ENCODE results near the gene CCDC85C.

The CCDC85C gene

GRCh38 chr14:99611646-99612045, 7.6 kb upstream of the CCDC85C start:
- Histone ChIP-seq H3K9me3 (ENCODE audit: control insufficient read depth, low read length) (no peaks in the 10 kb centered on the region), H3K27me3 (ENCODE audit: control insufficient read depth, insufficient read depth, low read length) (no peaks in the 10 kb centered on the region), H3K36me3 (ENCODE audit: control insufficient read depth, insufficient read depth, low read length) (no peaks in the 10 kb centered on the region), H3K4me3 (ENCODE audit: low read length) (no peak overlapping the region), H3K9ac (ENCODE audit: low read length) (no peak overlapping the region), H3K4me1 (ENCODE audit: control insufficient read depth, insufficient read depth, low read length) (peaks cover 23% of the 10 kb centered on the region)

DNA sequence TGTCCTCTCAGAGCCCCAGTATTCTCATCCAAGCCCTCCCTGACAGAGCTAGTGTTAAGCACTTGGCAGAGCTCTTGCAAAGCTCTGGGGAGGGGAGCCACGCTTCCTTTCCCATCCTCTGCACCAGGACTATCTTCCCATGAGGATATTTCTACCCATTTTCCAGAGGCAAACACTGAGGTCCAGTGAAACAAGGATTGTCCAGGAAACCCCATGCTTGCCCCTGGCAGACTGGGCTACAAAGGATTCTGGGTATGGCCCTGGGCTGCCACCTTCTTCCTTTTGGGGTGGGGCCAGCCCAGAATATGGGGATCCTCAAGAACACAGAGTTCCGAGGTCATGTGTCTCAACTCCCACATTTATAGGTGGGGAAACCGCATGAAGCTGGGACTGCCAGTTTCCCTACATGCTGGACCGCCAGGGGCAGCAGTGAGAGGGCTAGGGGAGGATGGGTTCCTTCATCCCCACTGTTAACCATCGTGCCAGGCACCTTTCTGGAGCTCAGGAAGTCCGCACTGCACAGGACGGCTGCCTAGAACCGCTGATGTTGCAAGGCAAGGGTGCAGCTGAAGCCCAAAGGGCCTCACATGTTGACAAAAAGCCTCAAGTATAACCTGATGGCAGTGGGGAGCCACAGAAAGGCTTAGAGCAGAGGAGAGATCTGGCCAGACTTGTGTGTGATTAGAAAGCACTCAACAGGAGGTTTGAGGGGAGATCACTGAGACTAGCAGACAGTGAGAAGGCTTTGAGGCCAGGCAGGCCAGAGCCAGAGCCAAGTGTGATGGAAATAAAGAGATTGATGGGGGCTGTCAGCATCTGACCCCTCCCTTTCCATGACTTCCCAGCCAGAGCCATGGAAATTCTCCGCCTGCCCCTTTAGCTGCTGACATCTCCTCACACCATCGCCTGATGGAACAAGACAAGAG, 5.5 kb upstream of the CCDC85C start:
- Histone ChIP-seq H3K4me3 (ENCODE audit: low read length) (no peak overlapping the region), H3K9ac (ENCODE audit: low read length) (no peak overlapping the region)

GRCh38 chr14:99608591-99608990, 4.6 kb upstream of the CCDC85C start:
- no peak overlapping the region for H3K4me3 ChIP-seq (ENCODE audit: low read length)
- H3K4me1 ChIP-seq (ENCODE audit: control insufficient read depth, insufficient read depth, low read length), result peaks cover 26% of the 10 kb centered on the region
- H3K9ac ChIP-seq (ENCODE audit: low read length), result no peak overlapping the region
- no peaks in the 10 kb centered on the region for H3K36me3 ChIP-seq (ENCODE audit: control insufficient read depth, insufficient read depth, low read length)
- H3K9me3 ChIP-seq (ENCODE audit: control insufficient read depth, low read length), result no peaks in the 10 kb centered on the region
- H3K27me3 ChIP-seq (ENCODE audit: control insufficient read depth, insufficient read depth, low read length), result no peaks in the 10 kb centered on the region

More for the DNA sequence above, 5.5 kb upstream of the CCDC85C start:
- peaks cover 26% of the 10 kb centered on the region for H3K4me1 ChIP-seq (ENCODE audit: control insufficient read depth, insufficient read depth, low read length)
- H3K9me3 ChIP-seq (ENCODE audit: control insufficient read depth, low read length), result no peaks in the 10 kb centered on the region
- no peaks in the 10 kb centered on the region for H3K36me3 ChIP-seq (ENCODE audit: control insufficient read depth, insufficient read depth, low read length)
- no peaks in the 10 kb centered on the region for H3K27me3 ChIP-seq (ENCODE audit: control insufficient read depth, insufficient read depth, low read length)

- H3K9ac ChIP-seq (ENCODE audit: low read length), result no peak overlapping the region
- H3K36me3 ChIP-seq (ENCODE audit: control insufficient read depth, insufficient read depth, low read length), result no peaks in the 10 kb centered on the region
- no peaks in the 10 kb centered on the region for H3K27me3 ChIP-seq (ENCODE audit: control insufficient read depth, insufficient read depth, low read length)
- H3K9me3 ChIP-seq (ENCODE audit: control insufficient read depth, low read length), result no peaks in the 10 kb centered on the region
- H3K4me3 ChIP-seq (ENCODE audit: low read length), result no peak overlapping the region
- peaks cover 27% of the 10 kb centered on the region for H3K4me1 ChIP-seq (ENCODE audit: control insufficient read depth, insufficient read depth, low read length)
Measured at GRCh38 chr14:99606359-99606758, 2.4 kb upstream of the CCDC85C start.

- Histone ChIP-seq H3K4me1 (ENCODE audit: control insufficient read depth, insufficient read depth, low read length) (peaks cover 37% of the 10 kb centered on the region), H3K27me3 (ENCODE audit: control insufficient read depth, insufficient read depth, low read length) (no peaks in the 10 kb centered on the region), H3K9me3 (ENCODE audit: control insufficient read depth, low read length) (no peaks in the 10 kb centered on the region), H3K9ac (ENCODE audit: low read length) (peak overlapping the region; percentile 76), H3K4me3 (ENCODE audit: low read length) (no peak overlapping the region), H3K36me3 (ENCODE audit: control insufficient read depth, insufficient read depth, low read length) (no peaks in the 10 kb centered on the region)
Measured at GRCh38 chr14:99605299-99605961, 1.4 kb upstream of the CCDC85C start.

GRCh38 chr14:99604766-99605298, 825 bp upstream of the CCDC85C start:
- no peaks in the 10 kb centered on the region for H3K27me3 ChIP-seq (ENCODE audit: control insufficient read depth, insufficient read depth, low read length)
- H3K9me3 ChIP-seq (ENCODE audit: control insufficient read depth, low read length), result no peaks in the 10 kb centered on the region
- peaks cover 43% of the 10 kb centered on the region for H3K4me1 ChIP-seq (ENCODE audit: control insufficient read depth, insufficient read depth, low read length)
- peak overlapping the region; percentile 36 for H3K4me3 ChIP-seq (ENCODE audit: low read length)
- no peaks in the 10 kb centered on the region for H3K36me3 ChIP-seq (ENCODE audit: control insufficient read depth, insufficient read depth, low read length)
- peak overlapping the region; percentile 76 for H3K9ac ChIP-seq (ENCODE audit: low read length)

GRCh38 chr14:99604278-99604765, 315 bp upstream of the CCDC85C start:
- peaks cover 48% of the 10 kb centered on the region for H3K4me1 ChIP-seq (ENCODE audit: control insufficient read depth, insufficient read depth, low read length)
- peak overlapping the region; percentile 36 for H3K4me3 ChIP-seq (ENCODE audit: low read length)
- H3K9ac ChIP-seq (ENCODE audit: low read length), result peak overlapping the region; percentile 76
- H3K9me3 ChIP-seq (ENCODE audit: control insufficient read depth, low read length), result no peaks in the 10 kb centered on the region
- no peaks in the 10 kb centered on the region for H3K36me3 ChIP-seq (ENCODE audit: control insufficient read depth, insufficient read depth, low read length)
- H3K27me3 ChIP-seq (ENCODE audit: control insufficient read depth, insufficient read depth, low read length), result no peaks in the 10 kb centered on the region

DNA sequence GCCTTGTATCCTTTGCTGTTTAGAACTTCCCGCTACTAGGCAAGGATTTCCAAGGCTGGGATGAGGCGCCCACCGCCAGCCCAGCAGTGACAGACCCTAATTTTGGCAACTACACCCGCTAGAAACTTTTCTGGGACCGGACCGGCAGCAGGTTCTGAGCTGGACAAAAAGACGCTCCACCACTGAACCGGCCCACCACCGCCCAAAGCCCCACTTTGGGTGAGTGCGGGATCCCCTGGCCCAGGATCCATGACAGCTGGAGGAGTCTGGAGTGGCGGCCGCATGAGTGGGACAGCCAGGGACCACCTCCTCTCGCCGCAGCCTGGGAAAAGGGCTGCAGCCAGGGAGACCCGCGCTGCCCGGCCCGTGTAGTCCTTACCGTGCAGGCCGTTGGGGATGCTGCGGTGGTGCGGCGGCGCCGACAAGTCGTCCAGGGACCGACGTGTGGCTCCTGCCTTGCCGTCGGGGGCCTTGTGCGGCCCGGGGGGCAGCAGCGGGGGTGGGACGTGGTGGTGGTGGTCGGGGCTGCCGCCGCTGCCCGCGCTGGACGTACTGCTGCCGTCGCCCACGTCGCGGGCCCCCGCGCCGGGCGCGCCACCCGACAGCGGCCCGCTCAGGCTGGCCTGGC, 1.1 kb downstream of the CCDC85C start:
- Histone ChIP-seq H3K9me3 (ENCODE audit: control insufficient read depth, low read length) (no peaks in the 10 kb centered on the region), H3K4me1 (ENCODE audit: control insufficient read depth, insufficient read depth, low read length) (peaks cover 62% of the 10 kb centered on the region), H3K9ac (ENCODE audit: low read length) (peak overlapping the region; percentile 40), H3K4me3 (ENCODE audit: low read length) (peak overlapping the region; percentile 39), H3K27me3 (ENCODE audit: control insufficient read depth, insufficient read depth, low read length) (no peaks in the 10 kb centered on the region), H3K36me3 (ENCODE audit: control insufficient read depth, insufficient read depth, low read length) (no peaks in the 10 kb centered on the region)

GRCh38 chr14:99602054-99602787, 1.8 kb downstream of the CCDC85C start:
- no peaks in the 10 kb centered on the region for H3K9me3 ChIP-seq (ENCODE audit: control insufficient read depth, low read length)
- H3K4me3 ChIP-seq (ENCODE audit: low read length), result peak overlapping the region; percentile 39
- H3K36me3 ChIP-seq (ENCODE audit: control insufficient read depth, insufficient read depth, low read length), result no peaks in the 10 kb centered on the region
- peak overlapping the region; percentile 40 for H3K9ac ChIP-seq (ENCODE audit: low read length)
- no peaks in the 10 kb centered on the region for H3K27me3 ChIP-seq (ENCODE audit: control insufficient read depth, insufficient read depth, low read length)
- H3K4me1 ChIP-seq (ENCODE audit: control insufficient read depth, insufficient read depth, low read length), result peaks cover 69% of the 10 kb centered on the region

DNA sequence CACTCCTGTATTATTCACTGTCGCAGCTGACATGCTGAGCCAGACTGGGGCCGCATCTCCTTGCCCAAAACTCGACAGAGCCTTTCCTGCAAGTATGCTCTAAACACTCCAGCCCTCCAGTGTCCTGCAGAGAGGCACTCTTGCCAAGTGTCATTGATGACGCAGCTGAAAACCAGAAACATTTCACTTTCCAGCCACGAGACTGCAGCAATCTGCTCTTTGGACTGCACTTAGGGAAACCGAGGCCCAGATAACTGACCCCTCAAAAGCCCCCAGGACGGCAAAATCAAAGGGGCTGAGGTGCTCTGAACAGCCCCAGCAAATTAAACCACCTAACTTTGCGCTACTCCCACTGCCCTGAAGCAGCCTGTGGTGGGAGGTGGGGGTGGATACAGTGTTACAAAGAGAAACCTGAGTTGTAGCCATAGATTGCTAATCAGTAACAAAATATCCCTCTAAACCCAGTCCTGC, 2.6 kb downstream of the CCDC85C start:
- H3K27me3 ChIP-seq (ENCODE audit: control insufficient read depth, insufficient read depth, low read length), result no peaks in the 10 kb centered on the region
- peak overlapping the region; percentile 31 for H3K4me3 ChIP-seq (ENCODE audit: low read length)
- no peaks in the 10 kb centered on the region for H3K36me3 ChIP-seq (ENCODE audit: control insufficient read depth, insufficient read depth, low read length)
- peak overlapping the region; percentile 40 for H3K9ac ChIP-seq (ENCODE audit: low read length)
- H3K9me3 ChIP-seq (ENCODE audit: control insufficient read depth, low read length), result no peaks in the 10 kb centered on the region
- H3K4me1 ChIP-seq (ENCODE audit: control insufficient read depth, insufficient read depth, low read length), result peaks cover 74% of the 10 kb centered on the region

DNA sequence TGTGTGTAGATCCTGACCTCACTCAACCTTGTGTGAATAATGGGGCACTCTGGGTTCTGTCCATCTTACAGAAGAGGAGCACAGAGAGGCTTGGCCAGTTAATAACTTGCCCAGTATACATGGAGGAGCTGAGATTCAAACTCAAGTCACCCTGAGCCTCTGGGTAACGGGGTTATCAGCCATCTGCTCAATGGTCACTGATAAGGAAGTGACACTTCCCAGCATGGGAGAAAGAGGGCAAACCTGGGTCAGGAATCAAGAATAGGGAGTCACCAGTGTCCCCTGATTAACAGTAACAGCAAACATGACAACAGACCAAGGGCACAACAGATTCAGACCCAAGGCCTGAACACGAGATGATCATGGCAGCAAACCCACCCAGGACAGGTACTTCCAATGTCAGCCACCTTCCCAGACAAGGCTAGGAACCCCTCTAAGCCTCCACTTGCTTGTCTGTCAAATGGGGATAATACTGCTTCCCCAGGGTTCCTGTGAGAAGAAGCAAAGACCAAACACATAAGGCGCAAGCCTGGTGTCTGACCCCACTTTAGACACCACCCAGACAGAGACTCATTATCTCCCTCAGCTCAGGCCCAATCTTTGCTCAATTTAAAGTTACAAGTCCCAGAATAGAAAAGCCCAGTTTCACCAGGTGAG, 3.6 kb downstream of the CCDC85C start:
- Histone ChIP-seq H3K9ac (ENCODE audit: low read length) (peak overlapping the region; percentile 11), H3K27me3 (ENCODE audit: control insufficient read depth, insufficient read depth, low read length) (no peaks in the 10 kb centered on the region), H3K4me3 (ENCODE audit: low read length) (peak overlapping the region; percentile 44), H3K9me3 (ENCODE audit: control insufficient read depth, low read length) (no peaks in the 10 kb centered on the region), H3K4me1 (ENCODE audit: control insufficient read depth, insufficient read depth, low read length) (peaks cover 75% of the 10 kb centered on the region), H3K36me3 (ENCODE audit: control insufficient read depth, insufficient read depth, low read length) (no peaks in the 10 kb centered on the region)

All from mucosa of stomach (tissue), 1 donor.